BE2C (cell line): ENCODE measurements around the gene RPL38.

Experiments used
- DNase-seq: peaks from one replicate; pipeline ENCODE4 v3.0.0-alpha.2; 2020
- H3K27me3 ChIP-seq: fragments of 250-450 bp; sonication (Bioruptor Pico); 2 replicates; pipeline ENCODE4 v1.5.1; 2020; ENCODE audit warnings: mild to moderate bottlenecking
- H3K36me3 ChIP-seq: fragments of 250-450 bp; sonication (Bioruptor Pico); 2 replicates; pipeline ENCODE4 v1.5.1; 2020; ENCODE audit warnings: mild to moderate bottlenecking
- H3K4me1 ChIP-seq: fragments of 250-450 bp; sonication (Bioruptor Pico); 2 replicates; pipeline ENCODE4 v1.5.1; 2020
- H3K4me3 ChIP-seq: 2 replicates; pipeline ENCODE4 v1.5.1; 2011; ENCODE audit warnings: low read depth, low read length
- H3K9me3 ChIP-seq: fragments of 250-450 bp; sonication (Bioruptor Pico); 2 replicates; pipeline ENCODE4 v1.5.1; 2020
- TF ChIP-seq, protein P1 (sequence below): IDR thresholded peaks from 2 replicates; pipeline ENCODE4 v1.5.1; 2012; ENCODE audit warnings: mild to moderate bottlenecking, low read depth, low read length

RPL38 gene

DNA sequence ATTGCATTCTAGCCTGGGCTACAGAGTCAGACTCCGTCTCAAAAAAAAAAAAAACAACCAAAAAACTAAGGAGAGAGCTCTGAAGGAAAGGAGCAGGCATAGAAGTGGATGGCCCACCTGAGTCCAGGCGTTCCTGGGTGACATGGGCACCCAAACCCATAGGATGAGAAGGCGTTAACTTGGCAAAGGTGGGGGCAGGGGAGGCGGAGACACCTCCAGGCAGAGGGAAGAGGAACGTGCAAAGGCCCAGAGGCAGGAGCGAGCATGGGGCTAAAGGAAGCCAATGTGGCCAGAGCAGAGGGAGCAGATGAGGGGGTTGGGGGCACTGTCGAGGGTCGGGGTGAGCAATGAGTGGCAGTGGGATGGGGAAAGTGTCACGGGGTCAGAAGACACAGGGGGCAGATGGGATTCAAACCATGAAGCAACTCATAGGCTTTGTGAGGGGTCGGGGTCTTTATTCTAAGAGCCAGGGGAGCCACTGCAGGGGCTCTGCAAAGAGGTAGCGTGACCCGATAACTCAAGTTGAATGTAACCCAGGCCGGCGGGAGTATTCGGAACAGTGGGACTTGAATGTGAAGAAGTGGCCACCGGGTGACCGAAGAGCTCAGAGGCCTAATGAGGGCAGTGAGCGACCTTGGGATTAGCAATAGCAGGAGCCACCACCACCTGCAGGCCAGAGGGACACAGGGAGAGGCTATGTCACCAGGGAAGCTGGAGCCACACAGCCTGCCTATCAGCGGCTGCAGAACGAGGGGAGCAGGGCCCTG is 21.7 kb downstream of the RPL38 start:
- no peaks in the 10 kb centered on the region for H3K27me3 ChIP-seq
- no peaks in the 10 kb centered on the region for H3K9me3 ChIP-seq
- DNase-seq = no peak
- H3K4me1 ChIP-seq = no peaks in the 10 kb centered on the region
- no peak overlapping the region for H3K4me3 ChIP-seq
- TF ChIP-seq, protein P1, sequence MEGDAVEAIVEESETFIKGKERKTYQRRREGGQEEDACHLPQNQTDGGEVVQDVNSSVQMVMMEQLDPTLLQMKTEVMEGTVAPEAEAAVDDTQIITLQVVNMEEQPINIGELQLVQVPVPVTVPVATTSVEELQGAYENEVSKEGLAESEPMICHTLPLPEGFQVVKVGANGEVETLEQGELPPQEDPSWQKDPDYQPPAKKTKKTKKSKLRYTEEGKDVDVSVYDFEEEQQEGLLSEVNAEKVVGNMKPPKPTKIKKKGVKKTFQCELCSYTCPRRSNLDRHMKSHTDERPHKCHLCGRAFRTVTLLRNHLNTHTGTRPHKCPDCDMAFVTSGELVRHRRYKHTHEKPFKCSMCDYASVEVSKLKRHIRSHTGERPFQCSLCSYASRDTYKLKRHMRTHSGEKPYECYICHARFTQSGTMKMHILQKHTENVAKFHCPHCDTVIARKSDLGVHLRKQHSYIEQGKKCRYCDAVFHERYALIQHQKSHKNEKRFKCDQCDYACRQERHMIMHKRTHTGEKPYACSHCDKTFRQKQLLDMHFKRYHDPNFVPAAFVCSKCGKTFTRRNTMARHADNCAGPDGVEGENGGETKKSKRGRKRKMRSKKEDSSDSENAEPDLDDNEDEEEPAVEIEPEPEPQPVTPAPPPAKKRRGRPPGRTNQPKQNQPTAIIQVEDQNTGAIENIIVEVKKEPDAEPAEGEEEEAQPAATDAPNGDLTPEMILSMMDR = no peak
- peaks cover 5% of the 10 kb centered on the region for H3K36me3 ChIP-seq

DNA sequence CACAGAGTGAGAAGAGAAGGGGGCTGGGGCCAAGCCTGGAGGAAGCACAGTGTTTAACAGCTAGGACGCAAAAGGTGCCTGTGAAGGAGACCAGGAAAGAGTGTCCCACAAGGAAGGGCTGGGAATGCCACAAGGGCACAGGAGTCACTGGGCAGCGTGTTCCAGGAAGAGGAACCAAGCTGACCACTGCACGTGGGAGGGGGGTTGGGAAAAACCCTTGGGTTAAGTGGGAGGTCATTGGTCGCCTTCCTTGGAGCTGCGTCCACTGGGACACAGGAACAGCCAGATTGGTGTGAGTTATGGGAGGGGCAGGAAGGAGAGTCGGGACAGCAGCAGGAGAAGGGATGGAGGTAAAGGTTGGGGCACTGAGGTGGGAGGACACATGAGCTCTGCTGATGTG is 22.8 kb downstream of the RPL38 start:
- Histone ChIP-seq H3K4me3 (no peak overlapping the region), H3K36me3 (peaks cover 10% of the 10 kb centered on the region), H3K9me3 (no peaks in the 10 kb centered on the region), H3K27me3 (no peaks in the 10 kb centered on the region), H3K4me1 (no peaks in the 10 kb centered on the region)
- no peak for DNase-seq
- TF ChIP-seq, protein P1 = no peak

DNA sequence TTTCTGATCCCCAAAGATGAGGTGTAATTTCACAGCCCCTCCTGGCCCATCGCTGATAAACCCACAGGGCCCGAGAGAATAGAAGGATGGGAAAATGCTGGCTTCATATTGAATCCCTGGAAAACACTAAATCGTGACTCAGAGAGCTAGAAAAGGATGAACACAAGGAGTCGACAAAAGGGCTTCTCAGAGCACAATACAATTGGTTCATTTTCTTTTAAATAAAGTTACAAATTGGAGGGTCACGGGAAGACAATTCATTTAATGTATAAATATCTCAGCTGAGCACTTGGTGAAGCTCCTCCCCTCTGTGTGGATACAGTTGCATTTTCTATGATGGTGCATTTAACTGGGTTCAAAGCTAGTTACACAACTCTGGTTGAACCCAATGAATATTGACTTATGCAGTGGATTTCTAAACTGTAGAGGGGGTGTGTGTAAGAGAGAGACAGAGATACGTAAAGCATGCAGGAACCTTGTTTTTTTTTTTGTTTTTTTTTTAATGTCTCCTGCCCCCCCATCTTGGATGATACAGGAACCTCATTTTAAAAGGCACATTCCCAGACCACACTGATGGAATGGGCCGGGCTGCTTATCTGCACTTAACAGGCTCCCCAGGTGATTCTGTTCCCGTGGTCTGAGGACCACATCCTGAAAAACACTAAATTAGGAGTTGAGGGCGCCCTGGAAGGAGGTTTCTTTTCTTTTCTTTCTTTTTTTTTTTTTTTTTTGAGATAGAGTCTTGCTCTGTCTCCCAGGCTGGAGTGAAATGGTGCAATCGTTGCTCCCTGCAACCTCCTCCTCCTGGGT is 24.0 kb downstream of the RPL38 start:
- H3K27me3 ChIP-seq = no peaks in the 10 kb centered on the region
- peaks cover 12% of the 10 kb centered on the region for H3K36me3 ChIP-seq
- no peaks in the 10 kb centered on the region for H3K4me1 ChIP-seq
- no peak for DNase-seq
- H3K4me3 ChIP-seq = no peak overlapping the region
- no peaks in the 10 kb centered on the region for H3K9me3 ChIP-seq
- TF ChIP-seq, protein P1 = no peak

DNA sequence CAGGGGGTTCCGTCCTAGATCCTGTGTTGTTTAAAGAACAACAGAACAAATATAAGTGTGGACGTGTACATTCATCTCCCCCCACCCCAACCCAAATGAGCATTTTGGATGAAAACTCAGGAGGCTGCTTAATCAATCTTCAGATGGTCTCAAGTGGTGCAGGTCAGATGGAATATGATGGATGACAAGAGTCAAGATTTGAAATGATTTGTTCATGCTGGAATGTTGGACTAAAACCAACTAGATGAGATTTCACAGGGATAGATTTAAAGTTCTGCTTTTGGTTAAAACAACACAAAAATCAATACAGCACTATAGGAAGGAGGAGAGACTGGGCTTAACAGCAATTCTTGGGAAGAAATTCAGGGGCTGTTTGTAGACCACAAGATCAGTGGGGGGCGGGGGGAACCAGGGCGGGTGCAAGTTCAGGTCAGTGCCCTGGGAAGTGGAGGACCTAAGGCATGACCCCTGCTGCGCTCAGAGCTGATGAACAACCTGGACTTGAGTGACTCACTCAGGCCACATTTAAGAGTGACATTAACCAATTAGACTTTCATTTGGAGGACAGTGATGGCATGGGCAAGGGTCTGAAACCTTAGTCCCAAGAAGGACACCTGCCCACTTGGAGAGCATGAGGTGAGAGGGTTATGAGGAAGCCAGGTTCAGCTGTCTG is 25.0 kb downstream of the RPL38 start:
- DNase-seq = no peak
- peaks cover 12% of the 10 kb centered on the region for H3K36me3 ChIP-seq
- TF ChIP-seq, protein P1 = no peak

DNA sequence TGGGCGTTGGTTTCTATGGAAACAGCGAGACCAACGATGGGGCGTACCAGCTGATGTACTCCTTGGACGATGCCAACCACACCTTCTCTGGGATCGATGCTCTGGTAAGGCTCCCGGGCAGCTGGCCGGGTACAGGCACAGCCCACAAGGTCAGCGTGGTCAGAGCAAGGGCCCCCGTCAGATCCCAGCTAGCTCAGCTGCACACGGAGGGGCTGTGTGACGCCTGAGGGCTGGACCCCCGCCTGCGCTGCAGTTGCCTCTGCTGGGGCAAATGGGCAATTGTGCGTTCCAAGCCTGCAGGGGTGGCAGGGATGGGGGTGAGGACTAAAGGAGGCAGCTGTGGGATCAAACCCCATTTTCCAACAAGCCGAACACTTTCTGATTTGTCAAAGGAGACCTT is 27.4 kb downstream of the RPL38 start:
- Histone ChIP-seq H3K4me1 (no peaks in the 10 kb centered on the region), H3K27me3 (no peaks in the 10 kb centered on the region), H3K36me3 (peaks cover 7% of the 10 kb centered on the region; the same call in 1 of the 2 replicates), H3K4me3 (no peak overlapping the region), H3K9me3 (no peaks in the 10 kb centered on the region)
- TF ChIP-seq, protein P1 = no peak
- DNase-seq = no peak

More for the DNA sequence above, 25.0 kb downstream of the RPL38 start:
- H3K9me3 ChIP-seq = no peaks in the 10 kb centered on the region
- H3K4me3 ChIP-seq = no peak overlapping the region
- no peaks in the 10 kb centered on the region for H3K4me1 ChIP-seq
- H3K27me3 ChIP-seq = no peaks in the 10 kb centered on the region
